ENCODE data around the gene AP4M1. TPM values are rescaled to one million over a fixed set of nuclear protein-coding genes. Genes with fewer than 3 reads are reported as not detected.

The AP4M1 gene
- total RNA-seq, 4 donors from 2014 or later = 9.1 to 26.6 (median 19.4) TPM

GRCh38 chr7:100119970-100120732 is 18.7 kb downstream of the AP4M1 start:
- DNase-seq = peak; percentile 50 to 52
- H3K27ac ChIP-seq = peak overlapping the region in 2 of 3 donors; percentile 81 to 96
- intact Hi-C loops (cut with DNase I) = no loop called here
- no peaks in the 10 kb centered on the region for H3K36me3 ChIP-seq
- peaks cover 7 to 13% of the 10 kb centered on the region in 2 donors for H3K4me1 ChIP-seq
- TF ChIP-seq POLR2A (IDR thresholded peaks at IDR 0.05) = no peak
- TF ChIP-seq, protein P1, sequence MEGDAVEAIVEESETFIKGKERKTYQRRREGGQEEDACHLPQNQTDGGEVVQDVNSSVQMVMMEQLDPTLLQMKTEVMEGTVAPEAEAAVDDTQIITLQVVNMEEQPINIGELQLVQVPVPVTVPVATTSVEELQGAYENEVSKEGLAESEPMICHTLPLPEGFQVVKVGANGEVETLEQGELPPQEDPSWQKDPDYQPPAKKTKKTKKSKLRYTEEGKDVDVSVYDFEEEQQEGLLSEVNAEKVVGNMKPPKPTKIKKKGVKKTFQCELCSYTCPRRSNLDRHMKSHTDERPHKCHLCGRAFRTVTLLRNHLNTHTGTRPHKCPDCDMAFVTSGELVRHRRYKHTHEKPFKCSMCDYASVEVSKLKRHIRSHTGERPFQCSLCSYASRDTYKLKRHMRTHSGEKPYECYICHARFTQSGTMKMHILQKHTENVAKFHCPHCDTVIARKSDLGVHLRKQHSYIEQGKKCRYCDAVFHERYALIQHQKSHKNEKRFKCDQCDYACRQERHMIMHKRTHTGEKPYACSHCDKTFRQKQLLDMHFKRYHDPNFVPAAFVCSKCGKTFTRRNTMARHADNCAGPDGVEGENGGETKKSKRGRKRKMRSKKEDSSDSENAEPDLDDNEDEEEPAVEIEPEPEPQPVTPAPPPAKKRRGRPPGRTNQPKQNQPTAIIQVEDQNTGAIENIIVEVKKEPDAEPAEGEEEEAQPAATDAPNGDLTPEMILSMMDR (IDR thresholded peaks at IDR 0.05) = no peak
- H3K27me3 ChIP-seq = no peaks in the 10 kb centered on the region
- peak overlapping the region; percentile 27 to 85 (median 40) for H3K4me3 ChIP-seq (replicated peaks in 1 of 3)
- H3K9me3 ChIP-seq = no peaks in the 10 kb centered on the region
- 26 to 36% methylated on average over 12 to 16 of the region's 19 CpGs for WGBS, 2 donors

- Histone ChIP-seq H3K27me3 (no peaks in the 10 kb centered on the region), H3K36me3 (no peaks in the 10 kb centered on the region), H3K9me3 (no peaks in the 10 kb centered on the region), H3K4me3 (replicated peaks in 1 of 3) (no peak overlapping the region), H3K27ac (peak overlapping the region in 1 of 3 donors; percentile 96), H3K4me1 (peaks cover 7 to 19% of the 10 kb centered on the region in 2 donors)
- TF ChIP-seq, protein P1 (IDR thresholded peaks at IDR 0.05) = no peak
- intact Hi-C loops (cut with DNase I) = no loop called here
- 31 to 53% methylated on average over 1 of the region's 1 CpG for WGBS, 2 donors
- DNase-seq = no peak
These were observed 19.2 kb downstream of the AP4M1 start for GRCh38 chr7:100120733-100121036.

- H3K9me3 ChIP-seq = no peaks in the 10 kb centered on the region
- H3K27me3 ChIP-seq = no peaks in the 10 kb centered on the region
- peak; percentile 19 to 20 for DNase-seq
- H3K27ac ChIP-seq = no peak overlapping the region
- intact Hi-C loops (cut with DNase I) = no loop called here
- TF ChIP-seq, protein P1 (IDR thresholded peaks at IDR 0.05) = no peak
- TF ChIP-seq POLR2A (IDR thresholded peaks at IDR 0.05) = no peak
- no peak overlapping the region for H3K4me3 ChIP-seq (replicated peaks in 1 of 3)
- WGBS, 2 donors = 61 to 64% methylated on average over 13 of the region's 13 CpGs
- H3K4me1 ChIP-seq = peaks cover 13 to 24% of the 10 kb centered on the region in 2 donors
- H3K36me3 ChIP-seq = no peaks in the 10 kb centered on the region
These were observed 20.6 kb downstream of the AP4M1 start for GRCh38 chr7:100122067-100122466.

DNA sequence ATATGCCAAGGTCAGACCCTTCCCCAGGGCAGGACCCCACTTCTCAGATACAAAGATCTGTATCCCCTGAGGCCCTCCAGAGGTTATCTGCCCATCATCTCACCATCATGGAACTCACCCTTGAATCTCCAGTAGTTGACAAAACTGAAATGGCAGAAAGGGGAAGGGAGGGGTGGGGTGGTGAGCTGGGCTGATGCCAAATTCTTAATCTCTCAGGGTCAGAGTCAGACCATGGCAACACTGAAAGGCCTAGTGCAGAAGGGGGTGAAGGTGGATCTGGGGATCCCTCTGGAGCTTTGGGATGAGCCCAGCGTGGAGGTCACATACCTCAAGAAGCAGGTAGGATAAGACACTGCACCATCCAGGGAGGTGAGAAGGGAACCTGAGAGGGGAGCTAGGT is 21.1 kb downstream of the AP4M1 start:
- Histone ChIP-seq H3K27ac (no peak overlapping the region), H3K36me3 (no peaks in the 10 kb centered on the region), H3K4me3 (replicated peaks in 1 of 3) (no peak overlapping the region), H3K4me1 (peaks cover 13 to 24% of the 10 kb centered on the region in 2 donors), H3K9me3 (no peaks in the 10 kb centered on the region), H3K27me3 (no peaks in the 10 kb centered on the region)
- TF ChIP-seq POLR2A (IDR thresholded peaks at IDR 0.05) = no peak
- TF ChIP-seq, protein P1 (IDR thresholded peaks at IDR 0.05) = no peak
- intact Hi-C loops (cut with DNase I) = no loop called here
- 100% methylated on average over 1 of the region's 1 CpG for WGBS, 2 donors
- DNase-seq = no peak

All from thyroid gland (tissue), 4 donors.